HG02678 (cell line): Measurements from ENCODE around the gene SRGAP1.

Experiments used
- ATAC-seq: cut with Tn5 transposase; IDR thresholded peaks from one replicate; pipeline ENCODE4 v1.9.1; 2021; ENCODE audit warnings: mild to moderate bottlenecking, moderate library complexity; ENCODE audit not compliant: unreplicated experiment

The SRGAP1 gene

GRCh38 chr12:64077922-64078321, 233.4 kb downstream of the SRGAP1 start:
- no peak for ATAC-seq

- ATAC-seq = no peak
These were observed 236.0 kb downstream of the SRGAP1 start for GRCh38 chr12:64080319-64081007.

- ATAC-seq = no peak
These were observed 236.5 kb downstream of the SRGAP1 start for GRCh38 chr12:64081008-64081404.

- ATAC-seq = no peak
These were observed 237.6 kb downstream of the SRGAP1 start for GRCh38 chr12:64082116-64082515.

GRCh38 chr12:64082866-64083268, 238.4 kb downstream of the SRGAP1 start:
- no peak for ATAC-seq

GRCh38 chr12:64083285-64084210, 239.0 kb downstream of the SRGAP1 start:
- no peak for ATAC-seq

- ATAC-seq = no peak
These were observed 240.7 kb downstream of the SRGAP1 start for GRCh38 chr12:64085154-64085553.

GRCh38 chr12:64085996-64086395, 241.5 kb downstream of the SRGAP1 start:
- ATAC-seq = no peak

- ATAC-seq = no peak
These were observed 242.4 kb downstream of the SRGAP1 start for GRCh38 chr12:64086946-64087345.

- ATAC-seq = no peak
These were observed 243.3 kb downstream of the SRGAP1 start for GRCh38 chr12:64087761-64088160.

GRCh38 chr12:64088431-64089349, 244.2 kb downstream of the SRGAP1 start:
- no peak for ATAC-seq

- no peak for ATAC-seq
These were observed 245.5 kb downstream of the SRGAP1 start for GRCh38 chr12:64090047-64090446.

- no peak for ATAC-seq
These were observed 246.7 kb downstream of the SRGAP1 start for GRCh38 chr12:64091186-64091585.

GRCh38 chr12:64092507-64093196, 248.2 kb downstream of the SRGAP1 start:
- no peak for ATAC-seq

GRCh38 chr12:64093689-64094088, 249.2 kb downstream of the SRGAP1 start:
- ATAC-seq = no peak

GRCh38 chr12:64097366-64098105, 253.0 kb downstream of the SRGAP1 start:
- no peak for ATAC-seq

- ATAC-seq = no peak
These were observed 254.3 kb downstream of the SRGAP1 start for GRCh38 chr12:64098709-64099354.

- ATAC-seq = no peak
These were observed 254.9 kb downstream of the SRGAP1 start for GRCh38 chr12:64099397-64099796.

GRCh38 chr12:64102339-64102738, 257.8 kb downstream of the SRGAP1 start:
- ATAC-seq = no peak
